HG02571 (cell line): Measurements from ENCODE around the gene HOPX.
"Not testable (repeated sequence)": the region's sequence is repeated elsewhere in the genome, so short reads cannot be mapped to it uniquely, and the experiment has no call there.

Source experiments
- ATAC-seq: cut with Tn5 transposase; IDR thresholded peaks from one replicate; pipeline ENCODE4 v1.9.1; 2021; ENCODE audit warnings: mild to moderate bottlenecking, moderate library complexity; ENCODE audit not compliant: unreplicated experiment

Gene HOPX

DNA sequence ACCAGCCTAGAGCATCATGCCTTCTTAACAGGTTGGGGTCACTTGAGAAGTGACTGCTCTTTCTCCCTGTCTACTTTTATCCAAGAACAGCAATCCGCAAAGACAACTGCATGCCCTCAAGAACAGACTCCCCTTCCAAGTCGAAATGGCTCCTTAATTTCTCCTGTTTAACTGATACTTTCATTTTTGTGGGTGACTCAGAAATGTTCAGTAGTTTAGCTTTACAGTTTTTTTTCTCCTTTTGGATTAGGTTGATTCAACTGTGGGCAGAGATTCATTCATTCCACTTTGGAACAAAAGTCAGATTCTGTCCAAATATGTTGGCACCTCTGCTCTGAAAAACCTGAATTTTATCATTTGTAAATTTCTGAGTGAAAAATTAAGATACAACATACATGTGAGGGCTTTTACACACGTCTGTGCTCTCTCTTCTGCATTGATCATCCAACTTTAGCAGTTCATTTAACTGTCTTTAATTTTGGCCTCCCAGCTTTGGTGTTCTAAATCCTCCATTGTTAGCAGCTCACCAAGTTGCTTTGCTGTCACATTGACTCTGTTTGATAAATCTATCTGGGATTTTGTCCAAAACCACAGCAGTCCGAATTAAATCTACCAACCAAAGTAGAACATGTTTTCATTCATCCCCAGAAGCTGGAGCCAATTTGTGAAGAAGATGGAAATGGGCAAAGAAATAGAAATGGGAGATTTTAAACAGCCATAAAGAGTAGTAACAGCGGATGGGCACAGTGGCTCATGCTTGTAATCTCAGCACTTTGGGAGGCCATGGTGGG lies 50.0 kb downstream of the HOPX start:
- ATAC-seq = no peak

DNA sequence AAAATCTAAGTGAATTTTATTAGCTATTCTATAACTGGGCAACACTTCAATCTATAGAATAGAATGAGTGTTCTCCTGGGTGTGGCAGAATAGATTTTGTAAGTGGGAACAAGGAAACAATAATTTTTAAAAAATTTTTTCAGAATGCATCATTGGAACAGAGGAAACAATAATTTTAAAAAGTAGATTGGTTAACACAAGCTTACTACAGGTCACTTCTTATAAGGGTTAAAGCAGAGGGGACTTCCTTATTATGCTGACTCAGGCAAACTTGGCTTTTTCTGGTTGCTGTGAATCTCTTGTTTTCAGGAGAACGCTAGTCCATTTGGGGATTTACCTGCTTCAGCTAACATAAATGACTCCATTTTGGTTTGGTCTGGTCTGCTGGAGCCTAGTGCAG lies 52.5 kb downstream of the HOPX start:
- ATAC-seq = no peak

DNA sequence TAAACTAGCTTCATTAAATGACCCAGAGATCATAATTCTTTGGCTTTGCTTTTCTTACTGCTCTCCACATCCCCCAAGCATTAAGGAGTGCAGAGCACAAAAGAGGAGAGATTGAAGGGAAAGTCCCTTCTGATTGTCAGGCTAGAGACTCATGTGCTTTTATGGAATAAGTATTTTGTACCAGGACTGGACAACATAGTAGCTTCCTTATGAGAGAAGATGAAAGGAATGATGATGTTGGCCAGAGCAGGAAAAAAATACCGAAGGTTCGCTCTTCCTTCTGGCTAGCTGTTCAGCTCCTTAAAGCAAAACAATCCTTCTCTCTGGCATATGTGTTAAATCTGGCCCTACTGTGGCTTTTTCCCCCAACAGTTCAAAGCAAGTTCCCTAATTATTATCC lies 53.1 kb downstream of the HOPX start:
- ATAC-seq = no peak

DNA sequence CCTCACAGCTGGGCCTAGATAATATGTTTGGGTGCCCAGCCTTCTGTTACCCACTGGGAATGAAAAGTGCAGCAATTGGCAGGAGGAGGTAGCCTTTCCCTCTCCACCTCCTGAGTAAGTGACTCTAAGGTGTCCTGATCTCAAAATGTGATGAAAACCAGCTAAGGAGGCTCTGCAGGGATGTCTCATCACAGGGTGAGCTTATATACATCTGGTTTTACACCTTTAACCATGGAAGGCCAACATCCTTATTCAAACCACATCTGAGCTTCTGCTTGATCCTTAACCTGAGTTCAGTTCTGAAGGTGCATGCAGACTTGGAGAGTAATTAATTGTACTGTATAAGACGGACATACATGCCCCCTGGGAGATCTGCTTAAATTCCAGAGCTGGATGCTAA lies 53.7 kb downstream of the HOPX start:
- no peak for ATAC-seq

DNA sequence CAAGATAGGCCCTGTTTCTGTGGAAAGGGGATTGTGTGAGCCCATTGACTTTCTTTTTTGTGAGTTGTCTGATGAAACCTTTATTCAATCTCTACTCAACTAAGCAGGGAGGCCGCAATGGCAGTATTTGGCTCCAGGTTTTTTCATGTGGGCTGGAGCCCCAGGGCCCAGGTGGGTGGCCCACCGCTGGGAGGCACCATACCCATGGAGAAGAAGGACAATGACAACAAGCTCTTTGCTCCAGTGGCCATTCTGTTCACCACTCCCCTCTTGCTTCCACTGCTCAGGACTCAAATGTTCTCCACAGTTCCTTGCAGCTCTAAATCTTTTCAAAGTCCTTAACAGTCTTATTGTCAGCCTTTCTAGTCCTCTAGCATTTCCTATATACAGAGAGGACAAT lies 54.1 kb downstream of the HOPX start:
- no peak for ATAC-seq

DNA sequence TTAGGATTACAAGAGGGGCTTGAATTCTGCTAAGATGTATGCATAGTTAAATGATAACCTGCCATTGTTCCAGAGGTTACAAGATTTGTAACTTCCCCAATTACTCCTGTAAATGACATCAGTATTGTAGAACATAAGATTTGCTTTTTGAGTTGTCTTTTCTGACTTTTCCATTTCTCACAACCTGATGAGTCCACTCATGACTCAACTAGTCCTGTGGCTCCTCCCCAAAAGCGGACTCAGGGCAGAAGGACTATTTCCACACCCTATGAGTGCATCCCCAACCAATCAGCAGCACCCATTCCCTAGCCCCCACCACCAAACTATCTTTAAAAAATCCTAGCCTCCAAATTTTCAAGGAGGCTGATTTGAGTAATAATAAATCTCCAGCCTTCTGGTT lies 54.7 kb downstream of the HOPX start:
- ATAC-seq = no peak

DNA sequence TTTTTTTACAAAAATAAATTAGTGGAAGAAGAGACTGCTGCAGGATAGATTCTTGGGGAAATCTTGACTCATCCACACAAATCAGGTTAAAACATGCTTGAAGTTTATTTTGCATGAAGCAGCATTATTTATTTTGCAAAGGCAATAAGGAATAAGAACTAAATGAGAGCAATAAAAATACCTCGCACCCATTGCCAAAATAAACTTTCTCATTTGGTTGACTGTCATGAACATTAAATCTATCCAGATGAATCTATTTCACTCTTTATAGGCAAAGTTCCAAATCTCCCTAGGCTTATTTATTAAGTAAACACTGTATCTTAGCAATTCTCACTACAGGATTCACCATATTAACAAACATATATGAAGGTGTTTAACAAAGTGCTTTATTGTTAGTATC lies 58.9 kb downstream of the HOPX start:
- ATAC-seq = no peak

DNA sequence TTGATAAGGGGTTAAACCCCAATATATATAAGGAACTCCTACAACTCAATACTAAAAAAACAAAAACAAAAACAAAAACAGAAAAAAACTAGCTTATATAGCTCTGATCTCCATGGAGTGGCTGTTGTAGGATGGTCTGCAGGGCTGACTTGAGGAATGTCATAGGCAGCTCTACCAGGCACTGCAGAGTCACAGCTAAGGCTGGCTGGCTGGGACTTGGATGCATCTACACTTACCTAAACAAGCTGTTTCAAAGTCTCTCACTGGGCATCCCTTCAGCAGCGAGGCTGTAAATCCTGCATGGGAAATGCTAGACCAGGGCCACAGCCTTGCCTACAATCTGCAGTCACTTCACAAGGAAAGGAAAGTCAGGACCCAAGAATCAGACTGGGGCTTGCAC lies 61.3 kb downstream of the HOPX start:
- no peak for ATAC-seq

DNA sequence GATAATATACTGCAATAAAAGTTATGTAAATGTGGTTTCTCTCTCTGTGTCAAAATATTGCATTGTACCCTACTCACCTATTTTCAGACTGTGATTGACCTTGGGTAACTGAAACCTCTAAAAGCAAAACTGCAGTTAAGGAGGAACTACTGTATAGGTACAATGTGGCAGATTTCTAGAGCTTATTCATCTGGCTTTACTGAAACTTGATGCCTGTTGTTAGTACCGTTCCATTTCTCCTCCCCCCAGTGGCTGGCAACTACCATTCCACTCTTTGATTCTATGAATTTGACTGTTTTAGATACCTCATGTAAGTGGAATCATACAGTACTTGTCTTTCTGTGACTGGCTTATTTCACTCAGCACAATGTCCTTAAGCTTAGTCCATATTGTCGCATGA lies 61.9 kb downstream of the HOPX start:
- no peak for ATAC-seq

DNA sequence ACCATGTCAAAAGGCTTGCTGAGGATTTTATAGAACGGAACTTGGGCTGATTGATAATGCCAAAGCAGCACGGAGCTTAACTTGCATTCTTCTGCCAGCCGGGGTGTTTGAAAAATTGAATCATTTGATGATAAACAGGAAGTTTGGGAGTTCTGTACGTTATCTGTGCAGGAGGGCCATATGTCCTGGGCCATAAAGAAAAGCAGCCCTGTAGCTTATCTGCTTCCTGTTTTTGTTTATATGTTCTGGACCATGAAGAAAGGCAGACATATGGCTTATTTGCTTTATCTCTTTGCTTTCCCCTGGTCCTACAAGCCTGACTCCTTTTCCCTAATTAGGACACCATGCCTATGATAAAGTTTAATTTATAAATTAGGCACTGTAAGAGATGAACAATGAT lies 62.4 kb downstream of the HOPX start:
- no peak for ATAC-seq

DNA sequence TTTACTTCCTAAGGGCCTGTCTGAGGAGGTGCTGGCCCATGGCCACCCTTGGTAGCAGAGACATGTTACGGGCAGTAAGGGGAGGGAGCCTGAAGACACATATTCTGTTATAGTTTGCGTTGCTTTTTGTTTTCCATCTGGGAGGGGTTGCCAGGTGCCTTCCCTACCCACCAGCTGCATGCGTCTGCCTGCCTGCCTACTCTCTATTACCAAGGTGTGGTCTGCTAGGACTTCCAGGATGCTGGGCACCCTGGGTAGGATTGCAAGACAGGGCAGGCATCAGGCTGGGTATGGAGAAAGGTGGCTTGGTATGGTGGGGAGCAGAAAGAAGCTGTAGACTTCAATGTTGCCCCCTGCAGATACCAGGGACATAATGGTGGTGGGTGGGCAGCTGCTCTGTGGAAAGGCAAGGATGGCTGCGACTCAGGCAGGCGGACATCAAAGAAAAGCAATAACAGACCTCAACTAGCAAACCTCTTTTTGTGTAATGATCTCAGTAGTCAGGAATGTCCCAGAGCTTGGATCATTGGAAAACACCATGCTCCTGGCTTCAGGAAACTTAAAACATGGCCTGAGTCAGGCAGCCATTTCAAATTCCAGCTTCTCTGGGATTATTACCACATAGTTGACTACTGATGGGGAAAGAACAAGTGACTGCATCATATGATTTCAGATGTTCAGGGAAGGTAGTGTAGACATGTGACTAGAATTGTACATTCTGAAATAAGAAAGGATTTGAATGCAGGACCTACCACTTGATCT lies 67.8 kb downstream of the HOPX start:
- ATAC-seq = no peak

DNA sequence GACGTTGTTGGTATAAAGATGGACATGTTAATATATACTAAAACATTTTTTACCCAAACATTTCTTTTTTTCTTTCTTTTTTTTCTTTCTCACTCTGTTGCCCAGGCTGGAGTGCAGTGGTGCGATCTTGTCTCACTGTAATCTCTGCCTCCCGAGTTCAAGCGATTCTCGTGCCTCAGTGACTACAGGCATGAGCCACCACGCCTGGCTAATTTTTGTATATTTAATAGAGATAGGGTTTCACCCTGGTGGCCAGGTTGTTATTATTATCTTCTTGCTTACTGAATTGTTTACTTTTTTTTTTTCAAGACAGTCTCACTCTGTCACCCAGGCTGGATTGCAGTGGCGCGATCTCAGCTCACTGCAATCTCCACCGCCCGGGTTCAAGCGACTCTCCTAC lies 68.8 kb downstream of the HOPX start:
- no peak for ATAC-seq

DNA sequence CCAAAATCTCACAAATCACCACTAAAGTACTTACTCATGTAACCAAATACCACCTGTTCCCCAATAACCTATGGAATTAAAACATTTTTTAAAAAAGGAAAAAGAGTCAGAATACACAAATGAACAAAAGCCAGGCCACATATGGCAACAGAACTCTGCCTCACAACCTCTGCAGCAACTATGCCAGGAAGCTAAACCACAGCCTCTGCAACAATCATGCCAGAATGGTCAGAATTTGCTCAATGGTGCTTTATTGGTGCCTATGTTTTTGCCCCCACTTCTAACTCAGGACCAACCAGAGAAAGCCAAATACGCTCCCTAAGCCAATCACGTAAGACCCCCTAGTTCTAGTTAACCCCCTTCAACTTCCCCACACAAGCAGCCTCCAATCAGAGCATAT lies 69.6 kb downstream of the HOPX start:
- ATAC-seq = no peak

DNA sequence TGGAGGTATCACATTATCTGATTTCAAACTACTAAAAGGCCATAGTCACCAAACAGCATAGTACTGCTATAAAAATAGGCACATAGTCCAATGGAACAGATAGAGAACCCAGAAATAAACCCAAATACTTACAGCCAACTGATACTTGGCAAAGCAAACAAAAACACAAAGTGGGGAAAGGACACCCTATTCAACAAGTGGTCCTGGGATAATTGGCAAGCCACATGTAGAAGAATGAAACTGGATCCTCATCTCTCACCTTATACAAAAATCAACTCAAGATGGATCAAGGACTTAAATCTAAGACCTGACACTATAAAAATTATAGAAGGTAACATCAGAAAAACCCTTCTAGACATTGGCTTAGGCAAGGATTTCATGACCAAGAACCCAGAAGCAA lies 70.9 kb downstream of the HOPX start:
- not testable (repeated sequence) for ATAC-seq

DNA sequence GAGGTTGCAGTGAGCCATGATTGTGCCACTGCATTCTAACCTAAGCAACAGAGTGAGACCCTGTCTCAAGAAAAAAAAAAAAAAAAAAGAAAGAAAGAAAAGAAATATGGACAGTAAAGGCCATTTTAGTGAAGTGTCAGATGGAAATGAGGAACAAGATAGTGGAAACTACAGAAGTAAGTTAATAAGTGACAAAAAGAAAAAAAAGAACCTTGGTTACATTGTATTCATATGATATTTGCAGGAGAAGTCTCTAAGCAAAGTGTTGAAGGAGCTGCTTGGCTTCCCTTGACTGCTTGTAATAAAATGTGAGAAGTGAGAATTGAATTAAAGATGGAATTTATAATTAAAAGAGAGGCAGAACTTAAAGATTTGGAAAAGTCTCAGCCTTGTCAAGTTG lies 73.2 kb downstream of the HOPX start:
- no peak for ATAC-seq

DNA sequence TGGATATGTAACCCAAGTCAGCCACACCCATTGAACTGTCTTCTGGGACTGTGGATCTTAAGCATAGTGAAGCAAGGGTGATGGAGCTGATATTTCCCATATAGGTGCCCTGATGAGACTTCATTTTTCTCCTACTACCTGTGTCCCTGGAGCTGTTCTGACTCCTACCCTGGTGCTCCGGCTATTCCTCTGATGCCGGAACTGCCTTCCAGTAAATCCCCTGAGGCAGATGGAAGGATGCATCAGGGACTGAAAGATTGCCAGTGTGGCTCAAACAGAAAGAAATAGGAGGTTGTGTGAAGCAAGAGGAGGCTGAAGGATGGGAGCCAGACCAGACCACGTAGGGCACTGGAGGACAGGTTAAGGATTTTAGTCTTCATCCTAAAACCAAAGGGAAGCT lies 74.7 kb downstream of the HOPX start:
- no peak for ATAC-seq

DNA sequence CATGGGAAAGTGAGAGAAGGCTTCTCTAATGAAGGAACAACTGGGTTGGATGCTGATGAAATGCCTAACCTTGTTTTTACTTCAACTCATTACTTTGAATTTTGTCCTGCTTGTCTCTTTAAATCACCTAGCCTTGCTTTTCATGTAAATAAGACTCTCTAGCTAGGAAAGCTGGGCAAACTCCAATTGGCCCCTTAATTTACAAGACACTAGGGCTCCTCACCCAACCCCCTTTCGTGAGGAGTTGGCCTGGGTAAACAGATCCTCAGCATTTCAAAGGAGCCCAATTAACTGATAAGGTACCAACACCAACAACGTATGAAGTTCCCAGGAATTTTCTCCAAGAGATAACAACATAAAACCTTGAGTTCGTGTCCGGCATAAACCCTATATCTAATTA lies 75.6 kb downstream of the HOPX start:
- ATAC-seq = not testable (repeated sequence)

DNA sequence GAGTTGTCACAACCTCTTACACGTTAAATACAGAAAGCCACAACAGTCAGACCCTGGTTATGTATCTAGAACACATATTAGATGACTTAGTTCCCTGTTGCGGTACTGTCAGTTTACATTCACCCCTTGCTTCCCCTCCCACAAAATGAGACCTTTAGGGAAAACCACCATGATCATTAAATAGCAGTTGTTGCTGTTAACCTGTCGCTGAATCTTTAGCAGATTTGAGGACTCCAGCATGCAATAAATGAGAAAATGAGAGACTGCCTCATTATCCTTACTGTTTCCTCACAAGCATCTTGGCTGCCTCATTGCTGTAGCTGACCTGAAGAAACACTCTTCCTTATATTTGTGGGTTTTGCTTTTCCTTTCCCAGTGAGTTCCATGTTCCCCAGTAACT lies 77.8 kb downstream of the HOPX start:
- ATAC-seq = no peak
